HEK293 (cell line): ENCODE results near the gene NAPG.
"Not testable (repeated sequence)": the region's sequence is repeated elsewhere in the genome, so short reads cannot be mapped to it uniquely, and the experiment has no call there.

ENCODE experiments used
- BCL11A ChIP-seq: fragments of 450-650 bp; formaldehyde crosslinking; IDR thresholded peaks from 2 replicates; pipeline ENCODE4 v1.5.1; 2016; ENCODE audit warnings: low read depth, missing biosample characterization, missing genetic modification characterization
- EGR2 ChIP-seq: fragments of 450-650 bp; formaldehyde crosslinking; IDR thresholded peaks from 2 replicates; pipeline ENCODE4 v1.5.1; 2016; ENCODE audit warnings: low read depth, missing biosample characterization, missing genetic modification characterization
- GFI1B ChIP-seq: fragments of 450-650 bp; formaldehyde crosslinking; IDR thresholded peaks from 2 replicates; pipeline ENCODE4 v1.5.1; 2016; ENCODE audit warnings: missing biosample characterization, missing genetic modification characterization
- TCF7L2 ChIP-seq: IDR thresholded peaks from 2 replicates; pipeline ENCODE4 v1.6.1; 2011; ENCODE audit warnings: low read depth, mild to moderate bottlenecking, inconsistent platforms, low read length, moderate library complexity, borderline replicate concordance
- ZBTB48 ChIP-seq: fragments of 450-650 bp; formaldehyde crosslinking; IDR thresholded peaks from 2 replicates; pipeline ENCODE4 v1.5.1; 2016; ENCODE audit warnings: missing biosample characterization, missing genetic modification characterization
- ZNF121 ChIP-seq: fragments of 450-650 bp; formaldehyde crosslinking; IDR thresholded peaks from 2 replicates; pipeline ENCODE4 v1.5.1; 2016; ENCODE audit warnings: missing biosample characterization, missing genetic modification characterization
- ZNF670 ChIP-seq: fragments of 450-650 bp; formaldehyde crosslinking; IDR thresholded peaks from 2 replicates; pipeline ENCODE4 v1.5.1; 2016; ENCODE audit warnings: missing biosample characterization, missing genetic modification characterization, low read depth
- TF ChIP-seq, protein P1 (sequence below): fragments of 450-650 bp; formaldehyde crosslinking; IDR thresholded peaks from 2 replicates; pipeline ENCODE4 v1.5.1; 2016; ENCODE audit warnings: missing biosample characterization, missing genetic modification characterization
- TF ChIP-seq, protein P2 (sequence below): fragments of 450-650 bp; formaldehyde crosslinking; IDR thresholded peaks from 2 replicates; pipeline ENCODE4 v1.5.1; 2017; ENCODE audit warnings: missing biosample characterization, missing genetic modification characterization
- TF ChIP-seq, protein P3 (sequence below): fragments of 450-650 bp; formaldehyde crosslinking; IDR thresholded peaks from 2 replicates; pipeline ENCODE4 v1.5.1; 2016; ENCODE audit warnings: missing biosample characterization, missing genetic modification characterization
- TF ChIP-seq, protein P4 (sequence below): fragments of 450-650 bp; formaldehyde crosslinking; IDR thresholded peaks from 2 replicates; pipeline ENCODE4 v1.5.1; 2016; ENCODE audit warnings: missing biosample characterization, missing genetic modification characterization, borderline replicate concordance
- TF ChIP-seq, protein P5 (sequence below): fragments of 450-650 bp; formaldehyde crosslinking; IDR thresholded peaks from 2 replicates; pipeline ENCODE4 v1.5.1; 2016; ENCODE audit warnings: missing biosample characterization, missing genetic modification characterization, borderline replicate concordance

DNA sequence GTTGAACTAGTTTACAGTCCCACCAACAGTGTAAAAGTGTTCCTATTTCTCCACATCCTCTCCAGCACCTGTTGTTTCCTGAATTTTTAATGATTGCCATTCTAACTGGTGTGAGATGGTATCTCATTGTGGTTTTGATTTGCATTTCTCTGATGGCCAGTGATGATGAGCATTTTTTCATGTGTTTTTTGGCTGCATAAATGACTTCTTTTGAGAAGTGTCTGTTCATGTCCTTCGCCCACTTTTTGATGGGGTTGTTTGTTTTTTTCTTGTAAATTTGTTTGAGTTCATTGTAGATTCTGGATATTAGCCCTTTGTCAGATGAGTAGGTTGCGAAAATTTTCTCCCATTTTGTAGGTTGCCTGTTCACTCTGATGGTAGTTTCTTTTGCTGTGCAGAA lies 47.4 kb downstream of the NAPG start:
- not testable (repeated sequence) for TF ChIP-seq ZNF121 (tag by site-specific recombination); ZBTB48; ZNF670 (tag by site-specific recombination); BCL11A (tag by site-specific recombination); EGR2 (tag by site-specific recombination); TCF7L2; GFI1B (tag by site-specific recombination)
- TF ChIP-seq, protein P1, sequence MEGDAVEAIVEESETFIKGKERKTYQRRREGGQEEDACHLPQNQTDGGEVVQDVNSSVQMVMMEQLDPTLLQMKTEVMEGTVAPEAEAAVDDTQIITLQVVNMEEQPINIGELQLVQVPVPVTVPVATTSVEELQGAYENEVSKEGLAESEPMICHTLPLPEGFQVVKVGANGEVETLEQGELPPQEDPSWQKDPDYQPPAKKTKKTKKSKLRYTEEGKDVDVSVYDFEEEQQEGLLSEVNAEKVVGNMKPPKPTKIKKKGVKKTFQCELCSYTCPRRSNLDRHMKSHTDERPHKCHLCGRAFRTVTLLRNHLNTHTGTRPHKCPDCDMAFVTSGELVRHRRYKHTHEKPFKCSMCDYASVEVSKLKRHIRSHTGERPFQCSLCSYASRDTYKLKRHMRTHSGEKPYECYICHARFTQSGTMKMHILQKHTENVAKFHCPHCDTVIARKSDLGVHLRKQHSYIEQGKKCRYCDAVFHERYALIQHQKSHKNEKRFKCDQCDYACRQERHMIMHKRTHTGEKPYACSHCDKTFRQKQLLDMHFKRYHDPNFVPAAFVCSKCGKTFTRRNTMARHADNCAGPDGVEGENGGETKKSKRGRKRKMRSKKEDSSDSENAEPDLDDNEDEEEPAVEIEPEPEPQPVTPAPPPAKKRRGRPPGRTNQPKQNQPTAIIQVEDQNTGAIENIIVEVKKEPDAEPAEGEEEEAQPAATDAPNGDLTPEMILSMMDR = not testable (repeated sequence)
- TF ChIP-seq, protein P2, sequence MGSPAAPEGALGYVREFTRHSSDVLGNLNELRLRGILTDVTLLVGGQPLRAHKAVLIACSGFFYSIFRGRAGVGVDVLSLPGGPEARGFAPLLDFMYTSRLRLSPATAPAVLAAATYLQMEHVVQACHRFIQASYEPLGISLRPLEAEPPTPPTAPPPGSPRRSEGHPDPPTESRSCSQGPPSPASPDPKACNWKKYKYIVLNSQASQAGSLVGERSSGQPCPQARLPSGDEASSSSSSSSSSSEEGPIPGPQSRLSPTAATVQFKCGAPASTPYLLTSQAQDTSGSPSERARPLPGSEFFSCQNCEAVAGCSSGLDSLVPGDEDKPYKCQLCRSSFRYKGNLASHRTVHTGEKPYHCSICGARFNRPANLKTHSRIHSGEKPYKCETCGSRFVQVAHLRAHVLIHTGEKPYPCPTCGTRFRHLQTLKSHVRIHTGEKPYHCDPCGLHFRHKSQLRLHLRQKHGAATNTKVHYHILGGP = not testable (repeated sequence)
- TF ChIP-seq, protein P3, sequence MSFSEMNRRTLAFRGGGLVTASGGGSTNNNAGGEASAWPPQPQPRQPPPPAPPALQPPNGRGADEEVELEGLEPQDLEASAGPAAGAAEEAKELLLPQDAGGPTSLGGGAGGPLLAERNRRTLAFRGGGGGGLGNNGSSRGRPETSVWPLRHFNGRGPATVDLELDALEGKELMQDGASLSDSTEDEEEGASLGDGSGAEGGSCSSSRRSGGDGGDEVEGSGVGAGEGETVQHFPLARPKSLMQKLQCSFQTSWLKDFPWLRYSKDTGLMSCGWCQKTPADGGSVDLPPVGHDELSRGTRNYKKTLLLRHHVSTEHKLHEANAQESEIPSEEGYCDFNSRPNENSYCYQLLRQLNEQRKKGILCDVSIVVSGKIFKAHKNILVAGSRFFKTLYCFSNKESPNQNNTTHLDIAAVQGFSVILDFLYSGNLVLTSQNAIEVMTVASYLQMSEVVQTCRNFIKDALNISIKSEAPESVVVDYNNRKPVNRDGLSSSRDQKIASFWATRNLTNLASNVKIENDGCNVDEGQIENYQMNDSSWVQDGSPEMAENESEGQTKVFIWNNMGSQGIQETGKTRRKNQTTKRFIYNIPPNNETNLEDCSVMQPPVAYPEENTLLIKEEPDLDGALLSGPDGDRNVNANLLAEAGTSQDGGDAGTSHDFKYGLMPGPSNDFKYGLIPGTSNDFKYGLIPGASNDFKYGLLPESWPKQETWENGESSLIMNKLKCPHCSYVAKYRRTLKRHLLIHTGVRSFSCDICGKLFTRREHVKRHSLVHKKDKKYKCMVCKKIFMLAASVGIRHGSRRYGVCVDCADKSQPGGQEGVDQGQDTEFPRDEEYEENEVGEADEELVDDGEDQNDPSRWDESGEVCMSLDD (tag by site-specific recombination) = not testable (repeated sequence)
- TF ChIP-seq, protein P4, sequence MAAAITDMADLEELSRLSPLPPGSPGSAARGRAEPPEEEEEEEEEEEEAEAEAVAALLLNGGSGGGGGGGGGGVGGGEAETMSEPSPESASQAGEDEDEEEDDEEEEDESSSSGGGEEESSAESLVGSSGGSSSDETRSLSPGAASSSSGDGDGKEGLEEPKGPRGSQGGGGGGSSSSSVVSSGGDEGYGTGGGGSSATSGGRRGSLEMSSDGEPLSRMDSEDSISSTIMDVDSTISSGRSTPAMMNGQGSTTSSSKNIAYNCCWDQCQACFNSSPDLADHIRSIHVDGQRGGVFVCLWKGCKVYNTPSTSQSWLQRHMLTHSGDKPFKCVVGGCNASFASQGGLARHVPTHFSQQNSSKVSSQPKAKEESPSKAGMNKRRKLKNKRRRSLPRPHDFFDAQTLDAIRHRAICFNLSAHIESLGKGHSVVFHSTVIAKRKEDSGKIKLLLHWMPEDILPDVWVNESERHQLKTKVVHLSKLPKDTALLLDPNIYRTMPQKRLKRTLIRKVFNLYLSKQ (tag by site-specific recombination) = not testable (repeated sequence)
- TF ChIP-seq, protein P5, sequence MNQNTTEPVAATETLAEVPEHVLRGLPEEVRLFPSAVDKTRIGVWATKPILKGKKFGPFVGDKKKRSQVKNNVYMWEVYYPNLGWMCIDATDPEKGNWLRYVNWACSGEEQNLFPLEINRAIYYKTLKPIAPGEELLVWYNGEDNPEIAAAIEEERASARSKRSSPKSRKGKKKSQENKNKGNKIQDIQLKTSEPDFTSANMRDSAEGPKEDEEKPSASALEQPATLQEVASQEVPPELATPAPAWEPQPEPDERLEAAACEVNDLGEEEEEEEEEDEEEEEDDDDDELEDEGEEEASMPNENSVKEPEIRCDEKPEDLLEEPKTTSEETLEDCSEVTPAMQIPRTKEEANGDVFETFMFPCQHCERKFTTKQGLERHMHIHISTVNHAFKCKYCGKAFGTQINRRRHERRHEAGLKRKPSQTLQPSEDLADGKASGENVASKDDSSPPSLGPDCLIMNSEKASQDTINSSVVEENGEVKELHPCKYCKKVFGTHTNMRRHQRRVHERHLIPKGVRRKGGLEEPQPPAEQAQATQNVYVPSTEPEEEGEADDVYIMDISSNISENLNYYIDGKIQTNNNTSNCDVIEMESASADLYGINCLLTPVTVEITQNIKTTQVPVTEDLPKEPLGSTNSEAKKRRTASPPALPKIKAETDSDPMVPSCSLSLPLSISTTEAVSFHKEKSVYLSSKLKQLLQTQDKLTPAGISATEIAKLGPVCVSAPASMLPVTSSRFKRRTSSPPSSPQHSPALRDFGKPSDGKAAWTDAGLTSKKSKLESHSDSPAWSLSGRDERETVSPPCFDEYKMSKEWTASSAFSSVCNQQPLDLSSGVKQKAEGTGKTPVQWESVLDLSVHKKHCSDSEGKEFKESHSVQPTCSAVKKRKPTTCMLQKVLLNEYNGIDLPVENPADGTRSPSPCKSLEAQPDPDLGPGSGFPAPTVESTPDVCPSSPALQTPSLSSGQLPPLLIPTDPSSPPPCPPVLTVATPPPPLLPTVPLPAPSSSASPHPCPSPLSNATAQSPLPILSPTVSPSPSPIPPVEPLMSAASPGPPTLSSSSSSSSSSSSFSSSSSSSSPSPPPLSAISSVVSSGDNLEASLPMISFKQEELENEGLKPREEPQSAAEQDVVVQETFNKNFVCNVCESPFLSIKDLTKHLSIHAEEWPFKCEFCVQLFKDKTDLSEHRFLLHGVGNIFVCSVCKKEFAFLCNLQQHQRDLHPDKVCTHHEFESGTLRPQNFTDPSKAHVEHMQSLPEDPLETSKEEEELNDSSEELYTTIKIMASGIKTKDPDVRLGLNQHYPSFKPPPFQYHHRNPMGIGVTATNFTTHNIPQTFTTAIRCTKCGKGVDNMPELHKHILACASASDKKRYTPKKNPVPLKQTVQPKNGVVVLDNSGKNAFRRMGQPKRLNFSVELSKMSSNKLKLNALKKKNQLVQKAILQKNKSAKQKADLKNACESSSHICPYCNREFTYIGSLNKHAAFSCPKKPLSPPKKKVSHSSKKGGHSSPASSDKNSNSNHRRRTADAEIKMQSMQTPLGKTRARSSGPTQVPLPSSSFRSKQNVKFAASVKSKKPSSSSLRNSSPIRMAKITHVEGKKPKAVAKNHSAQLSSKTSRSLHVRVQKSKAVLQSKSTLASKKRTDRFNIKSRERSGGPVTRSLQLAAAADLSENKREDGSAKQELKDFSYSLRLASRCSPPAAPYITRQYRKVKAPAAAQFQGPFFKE (tag by site-specific recombination) = not testable (repeated sequence)
